Erythroblast (primary cell): Measurements from ENCODE around the gene XRCC4.

Experiments used
- GATA1 ChIP-seq: IDR thresholded peaks from 2 replicates; pipeline ENCODE4 v1.6.1; 2011; ENCODE audit warnings: low read depth, mild to moderate bottlenecking, control low read depth, low read length, moderate library complexity
- POLR2A ChIP-seq: IDR thresholded peaks from 2 replicates; pipeline ENCODE4 v1.6.1; 2011; ENCODE audit warnings: mild to moderate bottlenecking, low read length

DNA sequence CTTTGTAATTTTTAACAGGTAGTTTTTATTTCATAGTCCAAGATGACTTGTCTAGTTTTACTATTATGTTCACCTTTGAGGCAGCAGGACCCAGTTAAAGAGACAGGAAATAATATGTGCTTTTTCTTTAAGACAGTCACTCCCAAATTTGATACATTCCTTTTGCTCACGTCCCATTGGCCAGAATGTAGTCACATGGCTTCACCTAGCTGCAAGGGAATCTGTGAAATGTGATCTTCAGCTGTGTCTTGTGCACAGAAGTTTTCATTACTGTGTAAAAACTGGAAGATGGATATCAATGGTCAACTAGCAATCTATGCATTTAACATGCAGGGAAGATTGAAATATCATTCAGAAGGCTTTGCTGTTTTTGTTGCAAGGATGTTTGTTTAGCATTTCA, 41.1 kb downstream of the XRCC4 start:
- TF ChIP-seq POLR2A (no peak), GATA1 (no peak)
